ENCODE measurements around the gene TAOK3. TPM values are rescaled to one million over a fixed set of nuclear protein-coding genes. Genes with fewer than 3 reads are reported as not detected.

The TAOK3 gene
- total RNA-seq, 4 donors from 2014 or later = 34.6 to 44.9 (median 39.6) TPM

DNA sequence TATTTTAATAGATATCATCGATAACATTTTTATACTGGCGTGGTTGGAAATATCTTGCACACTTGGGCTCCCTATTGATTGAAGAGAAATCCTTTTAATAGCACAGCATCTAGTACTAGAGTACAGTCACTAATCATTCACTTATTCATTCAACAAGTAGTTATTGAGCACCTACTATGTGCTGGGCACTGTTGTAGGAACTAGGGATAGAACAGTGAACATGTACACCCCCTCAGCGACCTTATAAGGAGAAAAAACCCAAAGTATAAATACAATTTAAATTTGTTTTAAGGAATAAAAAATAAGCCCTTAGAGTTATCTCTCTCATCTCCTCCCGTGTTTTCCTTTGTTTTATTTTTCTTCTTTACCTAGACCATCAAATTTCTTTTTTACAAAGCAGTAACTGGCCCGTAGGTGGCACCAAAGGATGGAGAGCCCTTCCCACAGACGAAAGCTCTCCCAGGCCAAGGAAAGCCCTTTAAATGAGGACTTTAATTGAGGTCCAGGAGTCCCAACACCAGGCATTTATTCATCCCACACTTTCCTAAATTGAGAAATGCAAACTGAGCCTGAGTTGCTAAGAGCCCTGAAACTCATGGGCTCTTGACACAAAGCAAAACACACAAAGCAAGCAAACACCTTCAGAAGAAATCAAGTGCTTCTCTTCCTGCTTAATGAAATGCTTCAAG is 207.8 kb downstream of the TAOK3 start:
- H3K27ac ChIP-seq (replicated peaks in 1 of 4) = no peak overlapping the region
- intact Hi-C loops (cut with DNase I) = no loop called here
- 59% methylated on average over 6 of the region's 6 CpGs for WGBS
- H3K4me3 ChIP-seq = no peak overlapping the region
- no peaks in the 10 kb centered on the region for H3K4me1 ChIP-seq
- TF ChIP-seq, protein P1, sequence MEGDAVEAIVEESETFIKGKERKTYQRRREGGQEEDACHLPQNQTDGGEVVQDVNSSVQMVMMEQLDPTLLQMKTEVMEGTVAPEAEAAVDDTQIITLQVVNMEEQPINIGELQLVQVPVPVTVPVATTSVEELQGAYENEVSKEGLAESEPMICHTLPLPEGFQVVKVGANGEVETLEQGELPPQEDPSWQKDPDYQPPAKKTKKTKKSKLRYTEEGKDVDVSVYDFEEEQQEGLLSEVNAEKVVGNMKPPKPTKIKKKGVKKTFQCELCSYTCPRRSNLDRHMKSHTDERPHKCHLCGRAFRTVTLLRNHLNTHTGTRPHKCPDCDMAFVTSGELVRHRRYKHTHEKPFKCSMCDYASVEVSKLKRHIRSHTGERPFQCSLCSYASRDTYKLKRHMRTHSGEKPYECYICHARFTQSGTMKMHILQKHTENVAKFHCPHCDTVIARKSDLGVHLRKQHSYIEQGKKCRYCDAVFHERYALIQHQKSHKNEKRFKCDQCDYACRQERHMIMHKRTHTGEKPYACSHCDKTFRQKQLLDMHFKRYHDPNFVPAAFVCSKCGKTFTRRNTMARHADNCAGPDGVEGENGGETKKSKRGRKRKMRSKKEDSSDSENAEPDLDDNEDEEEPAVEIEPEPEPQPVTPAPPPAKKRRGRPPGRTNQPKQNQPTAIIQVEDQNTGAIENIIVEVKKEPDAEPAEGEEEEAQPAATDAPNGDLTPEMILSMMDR (IDR thresholded peaks at IDR 0.05) = peak in 1 of 3 experiments; percentile 43
- TF ChIP-seq POLR2A (IDR thresholded peaks at IDR 0.05; ENCODE audit: low read depth) = no peak
- H3K27me3 ChIP-seq = no peaks in the 10 kb centered on the region
- H3K36me3 ChIP-seq = peaks cover 29 to 86% (median 46%) of the 10 kb centered on the region in 4 donors
- no peaks in the 10 kb centered on the region for H3K9me3 ChIP-seq
- no peak for DNase-seq (ENCODE audit: extremely low spot score)

DNA sequence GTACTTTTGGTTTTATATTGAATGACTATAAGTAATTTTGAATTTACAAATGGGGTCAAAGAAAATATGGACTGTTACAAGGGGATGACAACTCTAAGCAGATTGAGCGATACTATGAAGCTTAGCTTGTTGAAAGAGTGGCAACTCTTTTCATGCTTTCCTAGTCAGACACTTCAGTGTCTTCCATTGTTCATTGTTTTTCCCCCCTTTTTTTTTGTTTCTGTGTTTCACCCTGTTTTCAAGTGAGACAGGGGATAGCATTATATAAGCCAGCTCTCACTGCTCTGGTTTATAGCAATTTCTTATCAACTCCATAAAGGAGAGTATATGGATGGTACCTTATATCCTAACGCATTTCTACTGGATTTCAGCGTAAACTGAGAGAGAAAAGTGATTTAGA is 212.2 kb downstream of the TAOK3 start:
- no peaks in the 10 kb centered on the region for H3K4me1 ChIP-seq
- no peaks in the 10 kb centered on the region for H3K9me3 ChIP-seq
- TF ChIP-seq POLR2AphosphoS5 (IDR thresholded peaks at IDR 0.05) (no peak), POLR2A (IDR thresholded peaks at IDR 0.05; ENCODE audit: low read depth) (no peak), EP300 (IDR thresholded peaks at IDR 0.05) (no peak)
- TF ChIP-seq, protein P1 (IDR thresholded peaks at IDR 0.05) = no peak
- intact Hi-C loops (cut with DNase I) = no loop called here
- H3K27ac ChIP-seq (replicated peaks in 1 of 4) = no peak overlapping the region
- DNase-seq (ENCODE audit: extremely low spot score) = no peak
- peaks cover 13 to 77% (median 58%) of the 10 kb centered on the region in 4 donors for H3K36me3 ChIP-seq
- H3K4me3 ChIP-seq = no peak overlapping the region
- 95% methylated on average over 3 of the region's 3 CpGs for WGBS
- no peaks in the 10 kb centered on the region for H3K27me3 ChIP-seq

DNA sequence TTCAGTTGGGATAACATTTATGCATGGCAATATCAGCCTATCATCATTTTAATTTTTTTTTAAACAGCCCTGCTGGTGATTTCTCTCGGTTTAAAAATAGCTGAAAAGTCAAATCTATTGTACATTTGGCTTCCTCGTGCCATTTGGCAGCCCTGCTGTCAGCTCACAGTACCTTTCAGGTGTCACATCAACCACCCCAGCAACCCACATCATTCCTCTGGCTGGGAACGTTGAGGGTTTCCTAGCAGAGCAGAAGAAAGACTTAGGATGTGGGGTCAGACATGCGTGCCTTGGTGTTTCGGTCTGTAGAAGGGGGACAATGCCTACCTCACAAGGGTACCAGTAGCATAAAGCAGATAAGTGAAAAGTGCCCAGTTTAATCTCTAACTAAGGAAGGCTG is 221.0 kb downstream of the TAOK3 start:
- no peaks in the 10 kb centered on the region for H3K27me3 ChIP-seq
- no peak for DNase-seq (ENCODE audit: extremely low spot score)
- no peak overlapping the region for H3K27ac ChIP-seq (replicated peaks in 1 of 4)
- H3K4me1 ChIP-seq = peaks cover 0 to 3% (median 1%) of the 10 kb centered on the region in 4 donors
- peaks cover 12 to 57% (median 43%) of the 10 kb centered on the region in 4 donors for H3K36me3 ChIP-seq
- intact Hi-C loops (cut with DNase I) = no loop called here
- H3K4me3 ChIP-seq = no peak overlapping the region
- no peaks in the 10 kb centered on the region for H3K9me3 ChIP-seq
- no peak for TF ChIP-seq POLR2A (IDR thresholded peaks at IDR 0.05; ENCODE audit: low read depth)
- no peak for TF ChIP-seq POLR2AphosphoS5 (IDR thresholded peaks at IDR 0.05)
- TF ChIP-seq, protein P1 (IDR thresholded peaks at IDR 0.05) = no peak
- TF ChIP-seq EP300 (IDR thresholded peaks at IDR 0.05) = no peak
- 78% methylated on average over 5 of the region's 5 CpGs for WGBS

DNA sequence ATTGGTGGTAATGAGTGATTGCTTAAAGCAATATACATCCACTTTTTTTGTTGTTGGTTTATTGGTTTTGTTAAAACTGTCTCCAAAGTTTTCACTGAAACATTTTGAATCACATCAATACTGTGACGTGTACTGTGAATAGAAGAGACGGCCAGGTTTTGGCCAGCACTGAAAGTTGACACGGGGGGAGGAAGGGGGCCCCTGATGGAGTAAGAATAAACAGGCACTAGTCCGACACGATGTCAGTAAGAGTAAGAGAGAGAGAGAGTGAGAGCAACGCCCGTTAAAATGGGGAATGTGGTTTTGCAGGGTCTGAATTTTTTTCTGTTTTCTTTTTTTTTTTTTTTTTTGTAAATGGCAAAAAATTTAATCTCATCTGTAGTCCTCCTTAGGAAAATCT is 222.1 kb downstream of the TAOK3 start:
- peak overlapping the region in 1 of 4 donors; percentile 17 for H3K27ac ChIP-seq (replicated peaks in 1 of 4)
- H3K27me3 ChIP-seq = no peaks in the 10 kb centered on the region
- H3K9me3 ChIP-seq = no peaks in the 10 kb centered on the region
- no peak for DNase-seq (ENCODE audit: extremely low spot score)
- intact Hi-C loops (cut with DNase I) = no loop called here
- H3K36me3 ChIP-seq = peaks cover 20 to 66% (median 51%) of the 10 kb centered on the region in 4 donors
- H3K4me3 ChIP-seq = no peak overlapping the region
- peaks cover 0 to 3% (median 1%) of the 10 kb centered on the region in 4 donors for H3K4me1 ChIP-seq
- TF ChIP-seq, protein P1 (IDR thresholded peaks at IDR 0.05) = no peak
- no peak for TF ChIP-seq EP300 (IDR thresholded peaks at IDR 0.05)
- TF ChIP-seq POLR2A (IDR thresholded peaks at IDR 0.05; ENCODE audit: low read depth) = no peak
- no peak for TF ChIP-seq POLR2AphosphoS5 (IDR thresholded peaks at IDR 0.05)
- 28% methylated on average over 7 of the region's 7 CpGs for WGBS

Measured in esophagus muscularis mucosa (tissue), 4 donors.